HG03565 (cell line): ENCODE measurements around the gene LAG3.
"Not testable (repeated sequence)": the region's sequence is repeated elsewhere in the genome, so short reads cannot be mapped to it uniquely, and the experiment has no call there.

Source experiments
- ATAC-seq: cut with Tn5 transposase; IDR thresholded peaks from one replicate; pipeline ENCODE4 v1.9.1; 2021; ENCODE audit warnings: mild to moderate bottlenecking, moderate library complexity; ENCODE audit not compliant: unreplicated experiment

Gene LAG3

GRCh38 chr12:6772331-6772695 lies at the start of gene LAG3:
LAG3 (plus strand) TSS chr12:6772520; CDS start chr12:6772853, 333 bp downstream.
- no peak for ATAC-seq

GRCh38 chr12:6722863-6723262 lies 49.5 kb upstream of the LAG3 start:
- no peak for ATAC-seq

- ATAC-seq = peak; percentile 83
Measured at GRCh38 chr12:6723607-6724408, 48.5 kb upstream of the LAG3 start, which contains the start of gene COPS7A. COPS7A (plus strand) TSS chr12:6724046; CDS start chr12:6724657, 611 bp downstream.

GRCh38 chr12:6724409-6724797 lies 47.9 kb upstream of the LAG3 start:
- ATAC-seq = peak; percentile 12

- no peak for ATAC-seq
Measured at GRCh38 chr12:6725350-6725749, 47.0 kb upstream of the LAG3 start.

- no peak for ATAC-seq
Measured at GRCh38 chr12:6729186-6729585, 43.1 kb upstream of the LAG3 start.

GRCh38 chr12:6730169-6730568 lies 42.2 kb upstream of the LAG3 start:
- ATAC-seq = no peak

- no peak for ATAC-seq
Measured at GRCh38 chr12:6734506-6735387, 37.6 kb upstream of the LAG3 start.

GRCh38 chr12:6735448-6736191 lies 36.7 kb upstream of the LAG3 start:
- ATAC-seq = no peak

- no peak for ATAC-seq
Measured at GRCh38 chr12:6736754-6737153, 35.6 kb upstream of the LAG3 start.

- ATAC-seq = not testable (repeated sequence)
Measured at GRCh38 chr12:6742080-6742479, 30.2 kb upstream of the LAG3 start.

- no peak for ATAC-seq
Measured at GRCh38 chr12:6742834-6743233, 29.5 kb upstream of the LAG3 start.

GRCh38 chr12:6743300-6743699 lies 29.0 kb upstream of the LAG3 start:
- not testable (repeated sequence) for ATAC-seq

GRCh38 chr12:6745741-6746525 lies 26.4 kb upstream of the LAG3 start:
- no peak for ATAC-seq

- ATAC-seq = no peak
Measured at GRCh38 chr12:6747216-6747615, 25.1 kb upstream of the LAG3 start.

- no peak for ATAC-seq
Measured at GRCh38 chr12:6748761-6749160, 23.6 kb upstream of the LAG3 start.

GRCh38 chr12:6750506-6750905 lies 21.8 kb upstream of the LAG3 start:
- no peak for ATAC-seq

GRCh38 chr12:6751767-6752166 lies 20.6 kb upstream of the LAG3 start:
- ATAC-seq = no peak

- ATAC-seq = no peak
Measured at GRCh38 chr12:6752167-6752920, 20.0 kb upstream of the LAG3 start.
